ENCODE results near the gene IRX4. TPM values are rescaled to one million over a fixed set of nuclear protein-coding genes. Genes with fewer than 3 reads are reported as not detected.
A peak's percentile ranks its signal among the peaks of the same experiment; 100 is the strongest.
"Not testable (repeated sequence)": the region's sequence is repeated elsewhere in the genome, so short reads cannot be mapped to it uniquely, and the experiment has no call there.

Gene IRX4
- total RNA-seq, 4 donors from 2014 or later, result not detected

GRCh38 chr5:1845696-1846095 is 37.0 kb downstream of the IRX4 start:
- Histone ChIP-seq H3K36me3 (no peaks in the 10 kb centered on the region), H3K4me1 (no peaks in the 10 kb centered on the region), H3K27ac (no peak overlapping the region), H3K9me3 (no peaks in the 10 kb centered on the region), H3K4me3 (no peak overlapping the region), H3K27me3 (no peaks in the 10 kb centered on the region)
- TF ChIP-seq POLR2A (IDR thresholded peaks at IDR 0.05), result no peak
- no peak for TF ChIP-seq CTCF (IDR thresholded peaks at IDR 0.05)
- DNase-seq, result no peak

- Histone ChIP-seq H3K4me1 (no peaks in the 10 kb centered on the region), H3K36me3 (no peaks in the 10 kb centered on the region), H3K4me3 (no peak overlapping the region), H3K27me3 (no peaks in the 10 kb centered on the region), H3K27ac (no peak overlapping the region), H3K9me3 (no peaks in the 10 kb centered on the region)
- no peak for DNase-seq
- TF ChIP-seq CTCF (IDR thresholded peaks at IDR 0.05) (no peak), POLR2A (IDR thresholded peaks at IDR 0.05) (no peak)
These were observed 37.9 kb downstream of the IRX4 start for GRCh38 chr5:1844708-1845436.

- not testable (repeated sequence) for H3K9me3 ChIP-seq, H3K4me3 ChIP-seq, H3K27ac ChIP-seq, H3K27me3 ChIP-seq, H3K36me3 ChIP-seq, H3K4me1 ChIP-seq
- peak in 1 of 3 donors; percentile 3 for DNase-seq
These were observed 39.0 kb downstream of the IRX4 start for GRCh38 chr5:1843761-1844160.

- H3K27ac ChIP-seq, result no peak overlapping the region
- TF ChIP-seq CTCF (IDR thresholded peaks at IDR 0.05) (no peak), POLR2A (IDR thresholded peaks at IDR 0.05) (no peak)
- no peaks in the 10 kb centered on the region for H3K36me3 ChIP-seq
- peak in 1 of 3 donors; percentile 4 for DNase-seq
- H3K4me3 ChIP-seq, result no peak overlapping the region
- H3K4me1 ChIP-seq, result no peaks in the 10 kb centered on the region
- no peaks in the 10 kb centered on the region for H3K27me3 ChIP-seq
- H3K9me3 ChIP-seq, result no peaks in the 10 kb centered on the region
These were observed 40.5 kb downstream of the IRX4 start for GRCh38 chr5:1842004-1842819.

GRCh38 chr5:1840741-1841521 is 41.8 kb downstream of the IRX4 start:
- no peaks in the 10 kb centered on the region for H3K4me1 ChIP-seq
- no peak overlapping the region for H3K27ac ChIP-seq
- DNase-seq, result peak in 1 of 3 donors; percentile 16
- no peaks in the 10 kb centered on the region for H3K9me3 ChIP-seq
- no peak overlapping the region for H3K4me3 ChIP-seq
- TF ChIP-seq POLR2A (IDR thresholded peaks at IDR 0.05) (no peak), CTCF (IDR thresholded peaks at IDR 0.05) (no peak)
- H3K27me3 ChIP-seq, result no peaks in the 10 kb centered on the region
- H3K36me3 ChIP-seq, result no peaks in the 10 kb centered on the region
